NOMO-1 treated with DMSO at 0.1 percent for 48 hours (cell line): ENCODE data around the gene PNKP.

ENCODE experiments used
- DNase-seq: peaks from one replicate; lab custom pipeline; 2025; ENCODE audit not compliant: unreplicated experiment; lab: John Stamatoyannopoulos, UW

PNKP gene

GRCh38 chr19:49890349-49891311 is 23.3 kb upstream of the PNKP start:
- DNase-seq = no peak

- DNase-seq = no peak
These were observed 22.4 kb upstream of the PNKP start for GRCh38 chr19:49889687-49890348.

- DNase-seq = no peak
These were observed 21.8 kb upstream of the PNKP start for GRCh38 chr19:49889038-49889686.

- DNase-seq = no peak
These were observed 21.1 kb upstream of the PNKP start for GRCh38 chr19:49888510-49888824.

GRCh38 chr19:49887665-49888509 is 20.5 kb upstream of the PNKP start:
- DNase-seq = no peak

GRCh38 chr19:49887037-49887664 is 19.8 kb upstream of the PNKP start:
- DNase-seq = no peak

GRCh38 chr19:49884760-49885159 is 17.4 kb upstream of the PNKP start:
- no peak for DNase-seq

GRCh38 chr19:49884109-49884508 is 16.7 kb upstream of the PNKP start:
- DNase-seq = no peak

- no peak for DNase-seq
These were observed 15.7 kb upstream of the PNKP start for GRCh38 chr19:49883094-49883493.

GRCh38 chr19:49882643-49883042 is 15.3 kb upstream of the PNKP start:
- DNase-seq = no peak

- no peak for DNase-seq
These were observed 14.5 kb upstream of the PNKP start for GRCh38 chr19:49881672-49882394.

GRCh38 chr19:49881186-49881585 is 13.8 kb upstream of the PNKP start:
- DNase-seq = no peak

GRCh38 chr19:49880162-49880869 is 12.9 kb upstream of the PNKP start:
- no peak for DNase-seq

- DNase-seq = peak; percentile 29
These were observed 12.0 kb upstream of the PNKP start for GRCh38 chr19:49879243-49879963.

GRCh38 chr19:49878744-49879070 is 11.3 kb upstream of the PNKP start:
- DNase-seq = no peak

- DNase-seq = peak; percentile 94
These were observed 10.7 kb upstream of the PNKP start for GRCh38 chr19:49877879-49878743.

GRCh38 chr19:49877020-49877878 is 9.9 kb upstream of the PNKP start, which contains the start of the genes AKT1S1 and TBC1D17:
TSS of gene AKT1S1 (minus strand) at chr19:49877355. CDS start at chr19:49873295, 4,060 bp downstream.
TSS of gene TBC1D17 (plus strand) at chr19:49877702. CDS start at chr19:49877724, 22 bp downstream.
- peak; percentile 99 for DNase-seq
